ENCODE results near the gene MAP4.
"Not testable (repeated sequence)": the region's sequence is repeated elsewhere in the genome, so short reads cannot be mapped to it uniquely, and the experiment has no call there.

The MAP4 gene

GRCh38 chr3:48016301-48016973 is at the start of gene MAP4:
MAP4 (minus strand) TSS chr3:48016416; CDS start chr3:47998860, 17,556 bp downstream.
- peak; percentile 28 for DNase-seq (ENCODE audit: low read depth)

- DNase-seq (ENCODE audit: low read depth): peak; percentile 47
Measured at GRCh38 chr3:48065035-48065434, 48.8 kb upstream of the MAP4 start.

GRCh38 chr3:48064292-48064829 is 48.1 kb upstream of the MAP4 start:
- DNase-seq (ENCODE audit: low read depth): peak; percentile 46

- not testable (repeated sequence) for DNase-seq (ENCODE audit: low read depth)
Measured at GRCh38 chr3:48061586-48061985, 45.4 kb upstream of the MAP4 start.

- peak; percentile 34 for DNase-seq (ENCODE audit: low read depth)
Measured at GRCh38 chr3:48058091-48058490, 41.9 kb upstream of the MAP4 start.

GRCh38 chr3:48057521-48057920 is 41.3 kb upstream of the MAP4 start:
- DNase-seq (ENCODE audit: low read depth): no peak

- DNase-seq (ENCODE audit: low read depth): no peak
Measured at GRCh38 chr3:48047841-48048464, 31.7 kb upstream of the MAP4 start.

GRCh38 chr3:48042071-48042760 is 26.0 kb upstream of the MAP4 start:
- DNase-seq (ENCODE audit: low read depth): peak; percentile 56

GRCh38 chr3:48039487-48040190 is 23.4 kb upstream of the MAP4 start:
- peak; percentile 88 for DNase-seq (ENCODE audit: low read depth)

GRCh38 chr3:48038971-48039481 is 22.8 kb upstream of the MAP4 start:
- DNase-seq (ENCODE audit: low read depth): peak; percentile 20

GRCh38 chr3:48034000-48034516 is 17.8 kb upstream of the MAP4 start:
- peak; percentile 68 for DNase-seq (ENCODE audit: low read depth)

- DNase-seq (ENCODE audit: low read depth): no peak
Measured at GRCh38 chr3:48030188-48030587, 14.0 kb upstream of the MAP4 start.

GRCh38 chr3:48026951-48027908 is 11.0 kb upstream of the MAP4 start:
- no peak for DNase-seq (ENCODE audit: low read depth)

- DNase-seq (ENCODE audit: low read depth): no peak
Measured at GRCh38 chr3:48026098-48026497, 9.9 kb upstream of the MAP4 start.

- peak; percentile 24 for DNase-seq (ENCODE audit: low read depth)
Measured at GRCh38 chr3:48024401-48024800, 8.2 kb upstream of the MAP4 start.

- DNase-seq (ENCODE audit: low read depth): no peak
Measured at GRCh38 chr3:48023377-48023776, 7.2 kb upstream of the MAP4 start.

GRCh38 chr3:48022178-48022577 is 6.0 kb upstream of the MAP4 start:
- no peak for DNase-seq (ENCODE audit: low read depth)

GRCh38 chr3:48018841-48019240 is 2.6 kb upstream of the MAP4 start:
- peak; percentile 73 for DNase-seq (ENCODE audit: low read depth)

GRCh38 chr3:48015431-48016180 is 610 bp downstream of the MAP4 start:
- no peak for DNase-seq (ENCODE audit: low read depth)

- DNase-seq (ENCODE audit: low read depth): no peak
Measured at GRCh38 chr3:48014358-48014757, 1.9 kb downstream of the MAP4 start.
